Esophagus muscularis mucosa (tissue), 4 donors: Measurements from ENCODE around the gene VPS41. TPM values are rescaled to one million over a fixed set of nuclear protein-coding genes. Genes with fewer than 3 reads are reported as not detected.
"Not testable (repeated sequence)": the region's sequence is repeated elsewhere in the genome, so short reads cannot be mapped to it uniquely, and the experiment has no call there.

Source experiments
- DNase-seq: peaks from one replicate; pipeline ENCODE4 v3.0.0-alpha.2; 2017; ENCODE audit errors: extremely low spot score
- H3K27ac ChIP-seq, 4 donors: fragments of 200-600 bp; sonication (generic); replicated peaks in 1 of 4; 1 replicate in 3 of 4; 2 replicates in 1 of 4; pipeline ENCODE4 v1.5.1; 2016 to 2019; ENCODE audit warnings: mild to moderate bottlenecking in 1 of 4
- H3K27me3 ChIP-seq, 4 donors: fragments of 200-600 bp; sonication (generic); one replicate each; pipeline versions ENCODE4 v1.5.1 to v1.6.0; 2016 to 2019
- H3K36me3 ChIP-seq, 4 donors: fragments of 200-600 bp; sonication (generic); one replicate each; pipeline ENCODE4 v1.5.1; 2016 to 2019
- H3K4me1 ChIP-seq, 4 donors: fragments of 200-600 bp; sonication (generic); one replicate each; pipeline ENCODE4 v1.5.1; 2016 to 2019
- H3K4me3 ChIP-seq, 4 donors: fragments of 200-600 bp; sonication (generic); 1 replicate in 2 of 4; 2 replicates in 2 of 4; pipeline ENCODE4 v1.5.1; 2016 to 2019; ENCODE audit warnings: mild to moderate bottlenecking in 4 of 4, moderate library complexity in 1 of 4
- H3K9me3 ChIP-seq, 4 donors: fragments of 200-600 bp; sonication (generic); 1 replicate in 3 of 4; 2 replicates in 1 of 4; pipeline ENCODE4 v1.5.1; 2016 to 2019
- CTCF ChIP-seq, 3 experiments: fragments of 200-600 bp in 2 of 3; fragments of 450-650 bp in 1 of 3; sonication (generic) in 2 of 3; IDR thresholded peaks; one replicate each; pipeline ENCODE4 v1.5.1; 2017 to 2019; ENCODE audit warnings: antibody characterized with exemption in 3 of 3, mild to moderate bottlenecking in 2 of 3, moderate library complexity in 1 of 3
- EP300 ChIP-seq: sonication (generic); formaldehyde crosslinking; IDR thresholded peaks from one replicate; pipeline ENCODE4 v1.6.1; 2017; ENCODE audit warnings: antibody characterized with exemption
- POLR2A ChIP-seq: fragments of 450-650 bp; IDR thresholded peaks from one replicate; pipeline ENCODE4 v1.6.1; 2017; ENCODE audit warnings: antibody characterized with exemption, moderate library complexity, mild to moderate bottlenecking, low read depth
- POLR2AphosphoS5 ChIP-seq, 2 donors: sonication (generic); formaldehyde crosslinking; IDR thresholded peaks; one replicate each; pipeline ENCODE4 v1.6.1; 2017; ENCODE audit warnings: antibody characterized with exemption in 2 of 2
- WGBS: methylation state at CpG from one replicate; pipeline ENCODE4 v1.1.5; 2018; 5-methylcytosine and 5-hydroxymethylcytosine counted together
- intact Hi-C: fragments of 100-400 bp; cut with DNase I; formaldehyde crosslinking; loops from one replicate; pipeline ENCODE4 v1.15.1; 2023
- total RNA-seq, 4 donors: library from RNA; depleted of rRNA; stranded (reverse); fragments of >200 nt; gene quantifications; one replicate each; pipeline versions ENCODE4 v1.1.0 to v1.2.1, GENCODE V29; 2016

VPS41 gene
- total RNA-seq, 4 donors from 2014 or later: 32.0 to 50.3 (median 32.9) TPM

- Histone ChIP-seq H3K4me3 (no peak overlapping the region), H3K4me1 (peaks cover 0 to 2% (median 0%) of the 10 kb centered on the region in 4 donors), H3K36me3 (no peaks in the 10 kb centered on the region), H3K27me3 (no peaks in the 10 kb centered on the region), H3K9me3 (no peaks in the 10 kb centered on the region), H3K27ac (no peak overlapping the region)
- intact Hi-C loops: no loop called here
- 31% methylated on average over 1 of the region's 1 CpG for WGBS
- no peak for DNase-seq
- no peak for TF ChIP-seq EP300
- no peak for TF ChIP-seq POLR2AphosphoS5 (IDR thresholded peaks at IDR 0.05)
- no peak for TF ChIP-seq POLR2A
- no peak for TF ChIP-seq CTCF (IDR thresholded peaks at IDR 0.05)
These were observed 41.3 kb upstream of the VPS41 start for GRCh38 chr7:38950309-38950708.

DNA sequence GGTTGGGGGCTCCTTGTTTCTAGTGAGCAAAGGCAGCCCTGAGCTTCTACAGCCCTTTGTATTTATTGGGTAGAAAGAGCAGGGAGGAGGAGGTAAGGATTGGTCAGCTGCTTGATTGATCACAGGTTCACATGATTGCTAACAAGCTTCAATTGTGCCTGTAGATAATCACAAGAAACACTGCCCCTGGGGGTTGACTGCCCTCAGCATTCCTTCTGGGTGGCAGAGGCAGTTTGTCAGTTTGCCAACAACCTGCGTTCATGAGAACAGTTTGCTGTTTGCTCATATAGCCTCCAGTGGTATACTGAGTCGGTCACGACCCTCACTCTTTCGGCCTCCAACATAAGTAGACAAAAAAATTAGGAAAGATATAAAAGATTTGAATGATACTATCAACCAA is 38.5 kb upstream of the VPS41 start:
- DNase-seq, H3K27me3 ChIP-seq, H3K9me3 ChIP-seq, H3K36me3 ChIP-seq, H3K4me3 ChIP-seq, intact Hi-C loops, H3K4me1 ChIP-seq, H3K27ac ChIP-seq: not testable (repeated sequence)
- 95% methylated on average over 4 of the region's 4 CpGs for WGBS

- H3K27ac ChIP-seq: no peak overlapping the region
These were observed 33.5 kb upstream of the VPS41 start for GRCh38 chr7:38942431-38943051.

DNA sequence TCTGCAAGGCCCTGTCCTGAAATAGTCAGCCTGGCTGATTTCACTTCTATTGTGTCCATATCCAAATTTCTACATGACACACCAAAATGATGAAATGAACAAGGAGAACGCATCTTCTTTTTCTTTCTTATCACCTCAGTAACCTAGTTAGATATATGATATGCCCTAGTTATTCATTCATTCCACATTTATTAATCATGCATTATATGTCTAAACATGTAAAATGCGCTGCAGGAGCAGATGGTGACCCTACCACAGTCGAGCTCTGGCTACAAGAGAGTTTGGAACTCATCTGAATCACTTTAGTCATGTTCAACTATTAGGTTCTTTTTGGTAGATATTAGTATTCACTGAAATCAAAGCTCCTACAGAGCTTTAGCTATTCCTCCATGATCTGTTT is 31.8 kb upstream of the VPS41 start:
- WGBS: 91% methylated on average over 3 of the region's 3 CpGs
- H3K9me3 ChIP-seq: no peaks in the 10 kb centered on the region
- no peaks in the 10 kb centered on the region for H3K27me3 ChIP-seq
- intact Hi-C loops: no loop called here
- H3K27ac ChIP-seq: no peak overlapping the region
- TF ChIP-seq EP300 (no peak), POLR2A (no peak), POLR2AphosphoS5 (IDR thresholded peaks at IDR 0.05) (no peak), CTCF (IDR thresholded peaks at IDR 0.05) (no peak)
- H3K4me1 ChIP-seq: no peaks in the 10 kb centered on the region
- H3K36me3 ChIP-seq: no peaks in the 10 kb centered on the region
- no peak for DNase-seq
- H3K4me3 ChIP-seq: no peak overlapping the region

More at GRCh38 chr7:38942431-38943051, 33.5 kb upstream of the VPS41 start:
- WGBS: 81% methylated on average over 4 of the region's 4 CpGs
- DNase-seq: no peak
- no peaks in the 10 kb centered on the region for H3K27me3 ChIP-seq
- no peaks in the 10 kb centered on the region for H3K9me3 ChIP-seq
- intact Hi-C loops: no loop called here
- no peaks in the 10 kb centered on the region for H3K36me3 ChIP-seq
- no peaks in the 10 kb centered on the region for H3K4me1 ChIP-seq
- TF ChIP-seq CTCF (IDR thresholded peaks at IDR 0.05) (no peak), EP300 (no peak)
- H3K4me3 ChIP-seq: no peak overlapping the region

DNA sequence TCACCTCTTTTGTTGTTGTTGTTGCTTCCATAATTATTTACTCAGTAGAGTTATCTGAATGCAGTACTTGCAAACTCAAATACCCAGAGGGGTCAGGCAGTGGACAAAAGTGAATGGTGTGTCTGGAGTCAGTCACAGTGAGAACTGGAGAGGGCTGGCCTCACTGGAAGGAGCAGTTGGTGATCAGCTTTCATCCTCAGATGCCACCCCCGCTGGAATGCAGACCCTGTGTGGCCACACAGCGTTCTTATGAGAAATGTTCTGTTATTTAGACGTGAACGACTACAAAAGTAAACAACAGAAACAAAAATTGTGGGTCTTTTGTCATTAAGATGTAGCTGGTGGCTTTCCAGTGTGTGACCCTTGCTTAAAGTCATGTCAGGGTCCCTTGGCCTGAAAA is 29.6 kb upstream of the VPS41 start:
- Histone ChIP-seq H3K9me3 (no peaks in the 10 kb centered on the region), H3K4me1 (no peaks in the 10 kb centered on the region), H3K36me3 (no peaks in the 10 kb centered on the region), H3K4me3 (no peak overlapping the region), H3K27me3 (no peaks in the 10 kb centered on the region), H3K27ac (no peak overlapping the region)
- TF ChIP-seq EP300 (no peak), POLR2A (no peak), POLR2AphosphoS5 (IDR thresholded peaks at IDR 0.05) (no peak), CTCF (IDR thresholded peaks at IDR 0.05) (no peak)
- WGBS: 75% methylated on average over 4 of the region's 4 CpGs
- intact Hi-C loops: loop anchor here (10.0 kb wide), 1 partner anchor 586 kb away; no protein-coding TSS in a partner anchor
- no peak for DNase-seq
